ENCODE data around the gene ANKRD12.
A peak's percentile ranks its signal among the peaks of the same experiment; 100 is the strongest.

Gene ANKRD12

GRCh38 chr18:9287036-9287435 lies 150.5 kb downstream of the ANKRD12 start:
- FAIRE-seq: no peak

GRCh38 chr18:9289698-9290097 lies 153.1 kb downstream of the ANKRD12 start:
- FAIRE-seq (no peak), DNase-seq (ENCODE audit: low spot score) (no peak)

More at GRCh38 chr18:9287036-9287435, 150.5 kb downstream of the ANKRD12 start:
- DNase-seq (ENCODE audit: low spot score): no peak

- DNase-seq (ENCODE audit: low spot score) (no peak), FAIRE-seq (no peak)
Observed at GRCh38 chr18:9290156-9290555, 153.6 kb downstream of the ANKRD12 start.

- no peak for DNase-seq (ENCODE audit: low spot score)
- FAIRE-seq: no peak
Observed at GRCh38 chr18:9292047-9292446, 155.5 kb downstream of the ANKRD12 start.

- FAIRE-seq (no peak), DNase-seq (ENCODE audit: low spot score) (no peak)
Observed at GRCh38 chr18:9293948-9294347, 157.4 kb downstream of the ANKRD12 start.

GRCh38 chr18:9296233-9297006 lies 159.8 kb downstream of the ANKRD12 start:
- DNase-seq (ENCODE audit: low spot score): no peak
- no peak for FAIRE-seq

GRCh38 chr18:9297007-9297393 lies 160.4 kb downstream of the ANKRD12 start:
- DNase-seq (ENCODE audit: low spot score) (no peak), FAIRE-seq (no peak)

GRCh38 chr18:9304388-9305070 lies 167.9 kb downstream of the ANKRD12 start:
- no peak for FAIRE-seq
- no peak for DNase-seq (ENCODE audit: low spot score)

- DNase-seq (ENCODE audit: low spot score): no peak
- no peak for FAIRE-seq
Observed at GRCh38 chr18:9319333-9319732, 182.8 kb downstream of the ANKRD12 start.

- DNase-seq (ENCODE audit: low spot score): no peak
- FAIRE-seq: no peak
Observed at GRCh38 chr18:9321017-9321452, 184.5 kb downstream of the ANKRD12 start.

GRCh38 chr18:9321736-9322135 lies 185.2 kb downstream of the ANKRD12 start:
- no peak for DNase-seq (ENCODE audit: low spot score)
- no peak for FAIRE-seq

- no peak for FAIRE-seq
- DNase-seq (ENCODE audit: low spot score): no peak
Observed at GRCh38 chr18:9322744-9323143, 186.2 kb downstream of the ANKRD12 start.

GRCh38 chr18:9323750-9324445 lies 187.3 kb downstream of the ANKRD12 start:
- FAIRE-seq (peak; percentile 69), DNase-seq (ENCODE audit: low spot score) (peak; percentile 49)

- FAIRE-seq (no peak), DNase-seq (ENCODE audit: low spot score) (no peak)
Observed at GRCh38 chr18:9325716-9326115, 189.1 kb downstream of the ANKRD12 start.

GRCh38 chr18:9328776-9329175 lies 192.2 kb downstream of the ANKRD12 start:
- FAIRE-seq: no peak
- no peak for DNase-seq (ENCODE audit: low spot score)

- no peak for FAIRE-seq
- no peak for DNase-seq (ENCODE audit: low spot score)
Observed at GRCh38 chr18:9329471-9329870, 192.9 kb downstream of the ANKRD12 start.

- no peak for FAIRE-seq
- DNase-seq (ENCODE audit: low spot score): no peak
Observed at GRCh38 chr18:9330419-9330818, 193.8 kb downstream of the ANKRD12 start.

GRCh38 chr18:9333441-9334328 lies 197.1 kb downstream of the ANKRD12 start:
- no peak for FAIRE-seq
- DNase-seq (ENCODE audit: low spot score): no peak

GRCh38 chr18:9334329-9334972 lies 197.9 kb downstream of the ANKRD12 start, which contains the start of gene TWSG1:
TWSG1 (plus strand) TSS chr18:9334773; CDS start chr18:9337230, 2,457 bp downstream.
- DNase-seq (ENCODE audit: low spot score) (peak; percentile 100), FAIRE-seq (peak; percentile 96)

- DNase-seq (ENCODE audit: low spot score) (peak; percentile 74), FAIRE-seq (peak; percentile 20)
Observed at GRCh38 chr18:9334973-9335696, 198.6 kb downstream of the ANKRD12 start.
